Activated naive CD8-positive, alpha-beta T cell treated with anti-CD3 and anti-CD28 coated beads for 36 hours (primary cell): ENCODE measurements around the gene GRIN2A. TPM values are rescaled to one million over a fixed set of nuclear protein-coding genes. Genes with fewer than 3 reads are reported as not detected.

Source experiments
- total RNA-seq, 2 experiments: library from RNA; stranded (reverse); gene quantifications; one replicate each; pipeline ENCODE4 v1.2.3, GENCODE V29; 2021

Gene GRIN2A
- total RNA-seq, 2 experiments from 2014 or later, result not detected

Other genes with a start within 250 kb of the GRIN2A start
- gene ATF7IP2, start 203.6 kb upstream of the GRIN2A start, total RNA-seq, result 10 to 100 TPM; 19.4 to 20.3 TPM